Pancreas (tissue), 10 donors: ENCODE results near the gene SSR3. TPM values are rescaled to one million over a fixed set of nuclear protein-coding genes. Genes with fewer than 3 reads are reported as not detected.
A peak's percentile ranks its signal among the peaks of the same experiment; 100 is the strongest.

ENCODE experiments used
- ATAC-seq, 4 donors: fragments of 200-7000 bp; cut with Tn5 transposase; one replicate each; pipeline versions ENCODE4 v1.8.0 to v1.9.1; 2020; ENCODE audit warnings: mild to moderate bottlenecking in 4 of 4, moderate library complexity in 4 of 4
- DNase-seq, 6 donors: peaks; one replicate each; pipeline ENCODE4 v3.0.0-alpha.2; 2020
- FAIRE-seq: peaks from 2 replicates; lab custom pipeline; 2012; peaks lifted over from hg19 to GRCh38; lab: Jason Lieb, UNC
- H3K27ac ChIP-seq, 4 donors: fragments of 200-600 bp; sonication (generic); 1 replicate in 3 of 4; 2 replicates in 1 of 4; pipeline versions ENCODE4 v1.5.0 to v1.8.0; 2020
- H3K27me3 ChIP-seq, 4 donors: fragments of 200-600 bp; one replicate each; pipeline ENCODE4 v1.8.0; 2021
- H3K36me3 ChIP-seq, 3 donors: fragments of 200-600 bp; sonication (generic) in 1 of 3; one replicate each; pipeline versions ENCODE4 v1.5.0 to v1.8.0; 2020 to 2021
- H3K4me1 ChIP-seq, 3 donors: fragments of 200-600 bp; one replicate each; pipeline ENCODE4 v1.8.0; 2021
- H3K4me3 ChIP-seq, 4 donors: fragments of 200-600 bp; sonication (generic) in 2 of 4; one replicate each; pipeline versions ENCODE4 v1.5.0 to v1.8.0; 2020 to 2021
- H3K9me3 ChIP-seq, 4 donors: fragments of 200-600 bp; one replicate each; pipeline ENCODE4 v1.8.0; 2021
- WGBS, 2 donors: extraction: QIAGEN DNeasy Blood & Tissue Kit; methylation state at CpG; one replicate each; pipeline ENCODE4 v1.1.7; 2013; 5-methylcytosine and 5-hydroxymethylcytosine counted together
- intact Hi-C, 3 donors: fragments of 100-400 bp; cut with DNase I; formaldehyde crosslinking; loops; one replicate each; pipeline versions ENCODE4 v1.11.1 to v1.14.2; 2022
- polyA plus RNA-seq, 2 donors: library from polyadenylated mRNA; stranded (reverse); fragments of 200-250 nt; gene quantifications; one replicate each; pipeline ENCODE4 v1.2.3, GENCODE V29; 2013
- total RNA-seq, 6 donors: library from RNA; stranded (reverse); fragmentation: NEBNext Ultra II Directional in 4 of 6; extraction: Animal tissue kit (Norgen Biotek cat#: 25700) in 4 of 6; gene quantifications; one replicate each; pipeline versions ENCODE4 v1.2.1 to v1.2.4, GENCODE V29; 2021 to 2023
- TF ChIP-seq, protein P1 (sequence below), 4 donors: fragments of 200-600 bp; sonication (generic) in 3 of 4; IDR thresholded peaks; one replicate each; pipeline versions ENCODE4 v1.5.0 to v1.8.0; 2021; ENCODE audit warnings: antibody characterized with exemption in 4 of 4
- donor health status: healthy with polysubstance abuse.
- donor health status: DM: no; HTN: no; CAD: no; lungs with moderate emphysema.
- donor health status: DM: no; HTN: no; CAD: no.
- donor health status: control.
- donor health status: control.
- donor health status: Bipolar disorder and iron deficiency.
- donor health status: DM: yes; HTN: yes; CAD: no.
- donor health status: DM: no; HTN: no; CAD: no.
- donor health status: DM: no; HTN: no; CAD: no.
- donor health status: DM: yes; HTN: yes; CAD: no.

The SSR3 gene
- total and polyA plus RNA-seq, 8 donors: 91.5 to 251 (median 169) TPM

DNA sequence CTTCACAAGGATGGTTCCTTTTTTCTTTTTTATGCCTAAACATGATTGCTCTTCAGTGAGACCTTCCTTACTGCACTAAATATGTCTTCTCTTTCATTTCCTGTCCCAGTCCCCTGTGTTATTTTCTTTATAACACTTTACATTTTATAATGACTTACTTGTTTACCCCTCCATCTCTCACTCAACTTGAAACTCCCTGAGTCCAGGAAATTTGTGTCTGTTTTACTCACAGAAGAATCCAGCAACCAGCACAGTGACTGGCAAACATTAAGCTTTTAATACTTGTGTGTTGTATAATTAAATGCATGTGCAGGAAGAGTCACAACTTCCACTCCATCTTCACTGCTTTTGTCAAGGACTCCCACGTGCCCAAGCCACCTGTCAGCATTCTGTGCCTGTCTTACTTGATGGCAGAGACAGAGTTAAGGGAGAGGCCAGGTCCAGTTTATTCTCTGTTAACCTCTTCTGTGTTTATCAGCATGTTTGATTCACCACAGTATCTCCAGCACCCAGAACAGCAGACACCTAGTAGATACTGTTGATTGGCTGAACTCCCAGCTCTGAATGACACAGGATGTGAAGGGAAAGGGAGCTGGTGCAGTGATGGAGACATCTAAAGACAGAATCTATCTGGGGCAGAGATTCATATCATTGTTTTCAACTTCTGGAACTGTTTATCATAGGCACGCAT lies 42.8 kb downstream of the SSR3 start:
- FAIRE-seq: no peak
- intact Hi-C loops: no loop called here
- no peak for DNase-seq
- Histone ChIP-seq H3K36me3 (no peaks in the 10 kb centered on the region), H3K9me3 (no peaks in the 10 kb centered on the region), H3K27me3 (no peaks in the 10 kb centered on the region), H3K4me3 (no peak overlapping the region), H3K4me1 (no peaks in the 10 kb centered on the region), H3K27ac (no peak overlapping the region)
- TF ChIP-seq, protein P1, sequence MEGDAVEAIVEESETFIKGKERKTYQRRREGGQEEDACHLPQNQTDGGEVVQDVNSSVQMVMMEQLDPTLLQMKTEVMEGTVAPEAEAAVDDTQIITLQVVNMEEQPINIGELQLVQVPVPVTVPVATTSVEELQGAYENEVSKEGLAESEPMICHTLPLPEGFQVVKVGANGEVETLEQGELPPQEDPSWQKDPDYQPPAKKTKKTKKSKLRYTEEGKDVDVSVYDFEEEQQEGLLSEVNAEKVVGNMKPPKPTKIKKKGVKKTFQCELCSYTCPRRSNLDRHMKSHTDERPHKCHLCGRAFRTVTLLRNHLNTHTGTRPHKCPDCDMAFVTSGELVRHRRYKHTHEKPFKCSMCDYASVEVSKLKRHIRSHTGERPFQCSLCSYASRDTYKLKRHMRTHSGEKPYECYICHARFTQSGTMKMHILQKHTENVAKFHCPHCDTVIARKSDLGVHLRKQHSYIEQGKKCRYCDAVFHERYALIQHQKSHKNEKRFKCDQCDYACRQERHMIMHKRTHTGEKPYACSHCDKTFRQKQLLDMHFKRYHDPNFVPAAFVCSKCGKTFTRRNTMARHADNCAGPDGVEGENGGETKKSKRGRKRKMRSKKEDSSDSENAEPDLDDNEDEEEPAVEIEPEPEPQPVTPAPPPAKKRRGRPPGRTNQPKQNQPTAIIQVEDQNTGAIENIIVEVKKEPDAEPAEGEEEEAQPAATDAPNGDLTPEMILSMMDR (IDR thresholded peaks at IDR 0.05): no peak
- ATAC-seq: no peak
- 58 to 61% methylated on average over 2 of the region's 2 CpGs for WGBS, 2 donors

DNA sequence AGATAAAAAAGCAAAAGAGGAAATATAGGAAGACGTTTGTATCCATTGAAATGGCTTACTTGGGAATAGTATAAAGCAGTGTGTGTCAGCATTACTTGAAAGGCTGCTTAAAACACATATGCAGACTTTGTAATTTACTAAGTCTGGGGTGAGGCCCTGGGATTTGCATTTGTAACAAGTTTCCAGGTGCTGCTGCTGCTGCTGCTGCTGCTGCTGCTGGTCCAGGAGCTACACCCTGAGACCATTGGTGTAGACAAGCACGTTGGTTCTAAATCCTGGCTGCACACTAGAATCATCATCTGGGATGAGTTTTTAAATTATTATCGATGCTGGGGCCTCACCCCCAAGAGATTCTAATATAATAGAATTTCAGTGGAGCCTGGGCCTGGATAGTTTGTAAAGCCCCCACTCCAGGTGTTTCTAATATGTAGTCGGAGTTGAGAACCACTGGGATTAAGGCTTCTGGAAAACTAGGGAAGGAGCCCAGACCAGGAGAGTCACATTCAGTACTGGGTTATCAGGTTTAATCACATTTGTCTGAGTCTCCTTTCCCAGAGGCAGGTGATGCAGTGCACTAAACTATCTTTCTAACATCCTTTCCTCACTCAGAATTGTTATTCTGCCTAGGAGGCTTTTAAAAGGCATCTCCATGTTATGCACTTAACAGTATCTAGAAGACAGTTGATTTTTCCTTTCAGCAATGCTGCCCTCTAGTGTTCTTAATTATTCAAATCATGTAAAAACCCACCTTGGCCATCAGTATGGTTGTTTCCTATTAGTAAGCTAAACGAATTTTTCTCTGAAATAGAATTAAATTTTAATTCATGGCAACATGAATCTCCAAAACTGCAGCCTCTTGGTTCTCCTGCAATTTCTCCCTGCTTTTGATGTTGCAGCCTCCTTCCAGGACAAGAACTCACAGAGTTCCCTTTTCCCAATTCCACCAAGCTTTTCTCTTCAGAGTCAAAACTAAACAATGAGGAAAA lies 45.4 kb downstream of the SSR3 start:
- WGBS, 2 donors: 45 to 50% methylated on average over 5 of the region's 5 CpGs
- no peaks in the 10 kb centered on the region for H3K4me1 ChIP-seq
- DNase-seq (no peak), FAIRE-seq (peak; percentile 57), ATAC-seq (peak; percentile 56 to 92 (median 89))
- no peak overlapping the region for H3K4me3 ChIP-seq
- TF ChIP-seq, protein P1 (IDR thresholded peaks at IDR 0.05): peak; percentile 34 to 55 (median 44)
- no peaks in the 10 kb centered on the region for H3K27me3 ChIP-seq
- no peaks in the 10 kb centered on the region for H3K9me3 ChIP-seq
- intact Hi-C loops: loop anchor here in 1 of 3 donors (2.0 kb wide), 1 partner anchor 359 kb away; no protein-coding TSS in a partner anchor
- H3K36me3 ChIP-seq: no peaks in the 10 kb centered on the region
- no peak overlapping the region for H3K27ac ChIP-seq

DNA sequence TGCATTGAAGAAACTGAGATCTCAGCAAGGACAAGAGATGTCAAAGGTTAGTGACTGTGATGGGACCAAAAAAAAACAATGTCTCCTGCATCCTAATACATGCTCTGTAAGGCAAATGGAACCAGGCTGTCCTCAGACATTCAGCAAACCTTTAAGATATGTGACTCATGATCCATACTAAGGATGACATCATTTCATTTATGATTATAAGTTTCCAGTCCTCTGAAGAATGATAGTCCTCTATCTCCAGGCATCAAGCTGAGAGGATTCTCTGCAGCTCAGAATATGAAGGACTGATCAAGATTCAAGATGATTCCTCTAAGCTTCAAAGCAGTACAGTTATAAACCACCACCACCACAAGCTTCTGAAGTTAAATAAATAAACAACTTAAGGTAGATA lies 47.6 kb downstream of the SSR3 start:
- Histone ChIP-seq H3K27me3 (no peaks in the 10 kb centered on the region), H3K4me3 (no peak overlapping the region), H3K4me1 (no peaks in the 10 kb centered on the region), H3K9me3 (no peaks in the 10 kb centered on the region), H3K36me3 (no peaks in the 10 kb centered on the region), H3K27ac (no peak overlapping the region)
- FAIRE-seq (no peak), ATAC-seq (no peak), DNase-seq (no peak)
- intact Hi-C loops: no loop called here
- TF ChIP-seq, protein P1 (IDR thresholded peaks at IDR 0.05): no peak

DNA sequence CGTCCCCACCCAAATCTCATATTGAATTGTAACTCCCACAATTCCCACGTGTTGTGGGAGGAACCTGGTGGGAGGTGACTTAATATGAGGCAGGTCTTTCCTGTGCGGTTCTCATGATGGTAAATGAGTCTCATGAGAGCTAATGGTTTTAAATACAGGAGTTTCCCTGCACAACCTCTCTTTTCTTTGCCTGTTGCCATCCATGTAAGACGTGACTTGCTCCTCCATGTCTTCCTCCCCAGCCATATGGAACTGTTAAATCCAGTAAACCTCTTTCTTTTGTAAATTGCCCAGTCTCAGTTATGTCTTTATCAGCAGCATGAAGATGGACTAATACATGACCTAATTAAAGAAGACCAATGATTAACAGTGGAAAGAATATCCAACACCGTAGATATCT lies 56.6 kb downstream of the SSR3 start:
- WGBS, 2 donors: 69 to 77% methylated on average over 5 of the region's 5 CpGs
- FAIRE-seq: no peak

More for the DNA sequence above, 56.6 kb downstream of the SSR3 start:
- Histone ChIP-seq H3K36me3 (no peaks in the 10 kb centered on the region), H3K4me3 (no peak overlapping the region), H3K27me3 (no peaks in the 10 kb centered on the region), H3K9me3 (no peaks in the 10 kb centered on the region), H3K27ac (no peak overlapping the region), H3K4me1 (no peaks in the 10 kb centered on the region)
- ATAC-seq: no peak
- no peak for DNase-seq
- TF ChIP-seq, protein P1 (IDR thresholded peaks at IDR 0.05): no peak
- intact Hi-C loops: no loop called here
